Stimulated activated CD8-positive, alpha-beta memory T cell treated with anti-CD3 and anti-CD28 coated beads, Interleukin-12 subunit alpha, Interleukin-12 subunit beta, amount 100 ng/mL, for 1 hour (primary cell): Measurements from ENCODE around the gene RAF1.
"Not testable (repeated sequence)": the region's sequence is repeated elsewhere in the genome, so short reads cannot be mapped to it uniquely, and the experiment has no call there.

Experiments used
- DNase-seq: peaks from one replicate; pipeline ENCODE4 v3.0.0-alpha.2; 2020; ENCODE audit warnings: low read depth

RAF1 gene

GRCh38 chr3:12638105-12638504 lies 25.8 kb downstream of the RAF1 start:
- no peak for DNase-seq

DNA sequence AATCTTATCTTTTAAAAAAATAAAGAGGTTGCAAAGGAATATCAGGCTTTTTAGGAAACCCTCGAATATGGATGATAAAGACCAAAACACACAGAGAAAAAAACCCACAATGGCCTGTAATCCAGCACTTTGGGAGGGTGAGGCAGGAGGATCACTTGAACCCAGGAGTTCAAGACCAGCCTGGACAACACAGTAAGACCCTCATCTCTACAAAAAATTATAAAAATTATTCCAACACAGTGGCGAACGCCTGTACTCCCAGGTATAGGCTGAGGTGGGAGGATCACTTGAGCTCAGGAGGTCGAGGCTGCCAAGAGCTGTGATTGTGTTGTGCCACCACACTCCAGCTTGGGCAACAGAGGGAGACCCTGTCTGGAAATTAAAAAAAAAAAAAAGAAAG lies 30.8 kb downstream of the RAF1 start:
- DNase-seq = no peak

DNA sequence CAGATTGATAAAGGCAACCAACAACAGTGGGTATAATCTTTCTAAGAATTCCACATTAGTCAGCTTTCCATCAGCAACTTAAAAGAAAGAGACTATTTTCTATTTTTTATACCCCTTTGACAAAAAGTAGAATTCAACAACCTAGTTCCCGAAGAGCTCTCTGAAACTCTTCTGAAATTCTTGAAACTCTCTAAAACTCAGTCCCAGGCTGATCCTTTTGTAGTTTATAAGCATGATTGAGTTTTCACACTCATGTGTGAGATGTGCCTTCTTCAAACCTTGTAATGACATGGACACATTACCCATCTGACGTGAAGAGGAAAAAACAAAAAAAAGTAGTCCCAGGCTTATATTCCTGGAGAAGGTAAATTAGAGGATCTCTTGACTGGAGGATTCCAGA lies 31.4 kb downstream of the RAF1 start:
- DNase-seq = no peak

DNA sequence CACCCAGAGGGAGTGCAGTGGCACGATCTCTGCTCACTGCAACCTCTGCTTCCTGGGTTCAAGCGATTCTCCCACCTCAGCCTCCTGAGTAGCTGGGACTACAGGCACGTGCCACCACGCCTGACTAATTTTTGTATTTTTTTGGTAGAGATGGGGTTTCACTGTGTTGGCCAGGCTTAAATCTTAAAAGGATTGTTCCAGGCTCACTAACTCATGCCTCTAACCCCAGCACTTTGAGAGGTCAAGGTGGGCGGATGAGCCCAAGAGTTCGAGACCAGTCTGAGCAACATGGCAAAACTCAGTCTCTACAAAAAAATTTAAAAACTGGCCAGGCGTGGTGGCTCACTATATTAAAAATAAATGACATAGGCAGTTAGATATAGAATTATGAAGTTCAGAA lies 33.1 kb downstream of the RAF1 start:
- DNase-seq = not testable (repeated sequence)

- no peak for DNase-seq
Observed at GRCh38 chr3:12630292-12630691, 33.6 kb downstream of the RAF1 start.

- no peak for DNase-seq
Observed at GRCh38 chr3:12629560-12629959, 34.4 kb downstream of the RAF1 start.

DNA sequence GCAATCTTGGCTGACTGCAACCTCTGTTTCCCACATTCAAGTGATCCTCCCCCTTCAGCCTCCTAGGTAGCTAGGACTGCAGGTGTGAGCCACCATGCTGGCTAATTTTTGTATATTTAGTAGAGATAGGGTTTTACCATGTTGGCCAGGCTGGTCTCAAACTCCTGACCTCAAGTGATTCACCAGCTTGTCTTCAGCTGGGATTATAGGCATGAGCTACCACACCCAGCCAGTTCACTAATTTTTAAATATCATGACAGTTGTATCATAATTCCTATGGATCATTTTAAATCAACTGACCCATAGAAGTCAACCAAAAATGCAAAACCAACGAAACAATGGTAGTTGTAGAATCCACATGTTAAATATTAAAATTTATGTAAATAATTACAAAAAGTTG lies 35.1 kb downstream of the RAF1 start:
- DNase-seq = no peak

- DNase-seq = no peak
Observed at GRCh38 chr3:12627370-12627769, 36.5 kb downstream of the RAF1 start.

DNA sequence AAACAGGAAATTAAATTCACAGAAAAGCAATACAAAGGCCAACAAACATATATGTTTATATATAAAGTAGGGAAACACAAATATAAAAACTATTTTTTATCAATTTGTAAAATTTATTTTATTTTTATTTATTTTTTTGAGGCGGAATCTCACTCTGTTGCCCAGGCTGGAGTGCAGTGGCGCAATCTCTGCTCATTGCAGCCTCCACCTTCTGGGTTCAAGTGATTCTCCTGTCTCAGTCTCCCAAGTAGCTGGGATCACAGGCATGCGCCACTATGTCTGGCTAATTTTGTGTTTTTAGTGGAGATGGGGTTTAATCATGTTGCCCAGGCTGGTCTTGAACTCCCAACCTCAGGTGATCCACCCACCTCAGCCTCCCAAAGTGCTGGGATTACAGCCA lies 39.0 kb downstream of the RAF1 start:
- not testable (repeated sequence) for DNase-seq

- no peak for DNase-seq
Observed at GRCh38 chr3:12624056-12624455, 39.9 kb downstream of the RAF1 start.

GRCh38 chr3:12622335-12622734 lies 41.6 kb downstream of the RAF1 start:
- no peak for DNase-seq

- no peak for DNase-seq
Observed at GRCh38 chr3:12620729-12621128, 43.2 kb downstream of the RAF1 start.

- DNase-seq = no peak
Observed at GRCh38 chr3:12620305-12620704, 43.6 kb downstream of the RAF1 start.

DNA sequence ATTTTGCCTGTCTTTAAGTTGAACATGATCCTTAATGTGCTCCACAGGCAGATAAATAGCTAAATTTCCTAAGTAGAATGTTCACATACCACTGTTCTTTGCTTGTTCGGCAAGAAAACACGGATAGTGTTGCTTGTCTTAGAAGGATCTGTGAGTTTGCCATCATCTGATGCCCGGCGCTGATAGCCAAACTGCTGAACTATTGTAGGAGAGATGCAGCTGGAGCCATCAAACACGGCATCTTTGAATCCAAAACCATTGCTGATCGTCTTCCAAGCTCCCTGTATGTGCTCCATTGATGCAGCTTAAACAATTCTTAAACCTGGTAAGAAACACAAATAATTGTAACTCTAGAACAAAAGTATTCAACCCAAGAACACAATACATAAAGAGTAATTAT lies 45.5 kb downstream of the RAF1 start:
- no peak for DNase-seq

- no peak for DNase-seq
Observed at GRCh38 chr3:12615266-12615665, 48.7 kb downstream of the RAF1 start.

DNA sequence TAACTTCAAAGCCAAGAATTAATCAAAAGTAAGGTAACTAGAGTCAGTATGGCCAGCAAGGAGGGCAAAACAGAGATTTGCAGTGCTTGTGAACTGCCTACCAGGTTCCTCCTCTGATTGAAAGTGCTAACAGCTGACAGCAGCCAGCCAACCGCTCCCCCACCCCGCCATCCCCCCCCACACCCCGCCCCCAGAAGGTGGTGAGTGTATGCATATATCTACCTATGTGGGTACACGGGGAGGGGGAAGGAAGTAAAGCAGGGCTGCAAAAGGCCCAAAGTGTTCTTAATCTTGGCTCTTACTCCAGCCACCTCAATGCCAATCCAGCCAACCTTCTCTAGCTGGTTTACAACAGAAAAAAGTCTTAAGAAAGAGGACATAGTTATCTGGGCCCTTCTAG lies 50.7 kb downstream of the RAF1 start:
- DNase-seq = no peak

DNA sequence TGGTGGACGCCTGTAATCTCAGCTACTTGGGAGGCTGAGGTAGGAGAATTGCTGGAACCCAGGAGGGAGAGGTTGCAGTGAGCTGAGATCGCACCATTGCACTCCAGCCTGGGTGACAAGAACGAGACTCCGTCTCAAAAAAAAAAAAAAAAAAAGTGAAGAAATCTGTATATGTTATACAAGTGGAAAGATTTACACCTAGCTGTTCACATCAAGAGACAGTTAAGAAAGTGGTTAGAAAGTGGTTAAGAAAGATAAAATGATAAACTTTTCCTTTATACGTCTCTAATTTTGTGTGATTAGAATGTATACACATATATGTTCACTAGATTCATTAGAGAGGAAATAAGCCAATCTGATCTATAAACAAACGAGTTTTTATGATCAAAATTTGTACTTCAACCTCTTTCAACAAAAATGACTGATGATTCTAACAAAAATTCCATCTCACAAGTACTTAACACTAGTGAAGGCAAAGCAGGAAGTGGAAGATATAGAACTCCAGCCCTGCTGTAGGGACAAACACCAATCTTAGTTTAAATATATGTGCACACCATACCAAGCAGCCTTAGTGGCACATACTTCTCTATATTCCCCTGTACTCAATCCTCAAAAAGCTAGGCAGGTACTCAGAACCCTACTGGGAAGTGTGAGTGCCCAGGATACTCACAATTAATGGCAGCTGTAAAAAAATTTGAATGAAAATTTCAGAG lies 51.2 kb downstream of the RAF1 start:
- no peak for DNase-seq

- no peak for DNase-seq
Observed at GRCh38 chr3:12611117-12611516, 52.8 kb downstream of the RAF1 start.

- no peak for DNase-seq
Observed at GRCh38 chr3:12608376-12608775, 55.5 kb downstream of the RAF1 start.

GRCh38 chr3:12603969-12604368 lies 59.9 kb downstream of the RAF1 start:
- DNase-seq = no peak

- no peak for DNase-seq
Observed at GRCh38 chr3:12601072-12601471, 62.8 kb downstream of the RAF1 start.

DNA sequence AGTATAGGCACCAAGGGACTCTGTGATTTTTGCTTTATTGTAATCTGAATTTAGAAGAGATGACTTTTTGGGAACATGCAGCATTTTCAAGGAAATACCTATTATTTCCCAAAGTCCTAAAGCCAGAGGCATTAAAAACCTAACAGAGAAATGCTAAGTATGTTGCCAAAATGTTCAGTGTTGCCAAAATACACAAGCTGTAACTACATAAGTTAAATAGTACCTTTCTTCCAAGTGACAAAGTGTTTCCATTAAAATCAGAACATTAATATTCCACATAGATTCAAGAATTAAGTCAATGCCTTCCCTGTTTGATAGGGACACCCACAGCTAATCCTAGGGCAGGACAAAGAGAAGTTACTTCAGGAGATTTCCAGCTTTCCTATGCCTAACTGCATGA lies 65.0 kb downstream of the RAF1 start:
- DNase-seq = no peak

GRCh38 chr3:12593473-12593872 lies 70.4 kb downstream of the RAF1 start:
- DNase-seq = no peak

- no peak for DNase-seq
Observed at GRCh38 chr3:12591997-12592715, 71.8 kb downstream of the RAF1 start.
